ENCODE results near the gene MAP2K4. TPM values are rescaled to one million over a fixed set of nuclear protein-coding genes. Genes with fewer than 3 reads are reported as not detected.

Gene MAP2K4
- total RNA-seq (2016; rRNA removed; fragmentation: Illumina TruSeq; extraction: Trizol) (35.6 and 53.7 TPM in 2 replicates), polyA plus RNA-seq (2011; rRNA removed) (18.0 and 21.5 TPM in 2 replicates), polyA minus RNA-seq (2011; rRNA and poly(A)+ RNA removed; ENCODE audit: low replicate concordance) (12.4 and 19.3 TPM in 2 replicates), Bru-seq, nascent RNA (percentile 92 among the genes with signal in this experiment), BruChase-seq, experiment 1, labeled RNA remaining after a 6-hour chase (percentile 77 among the genes with signal in this experiment), BruChase-seq, experiment 2, labeled RNA remaining after a 2-hour chase (percentile 84 among the genes with signal in this experiment)
- total RNA-seq (2016; cell fraction: cytosol; rRNA removed; fragmentation: Illumina TruSeq; extraction: Trizol; ENCODE audit: low read depth), result 147 and 173 TPM in 2 replicates
- 35.5 and 51.0 TPM in 2 replicates for total RNA-seq (2016; cell fraction: insoluble cytoplasmic fraction; rRNA removed; fragmentation: Illumina TruSeq; extraction: Trizol)
- total RNA-seq (2016; cell fraction: membrane; rRNA removed; fragmentation: Illumina TruSeq; extraction: Trizol), result 57.5 and 61.4 TPM in 2 replicates
- 26.1 and 28.8 TPM in 2 replicates for total RNA-seq (2016; cell fraction: nucleus; rRNA removed; fragmentation: Illumina TruSeq; extraction: Trizol)
- 10.5 and 17.3 TPM in 2 replicates for polyA plus RNA-seq (2011; cell fraction: cytosol; rRNA removed)
- polyA plus RNA-seq (2011; cell fraction: nucleus; rRNA removed), result 7.9 and 9.3 TPM in 2 replicates
- polyA plus RNA-seq (2012), result 20.3 and 22.8 TPM in 2 replicates
- polyA plus RNA-seq (2016; cell fraction: cytosol; fragmentation: Illumina TruSeq; extraction: Trizol; ENCODE audit: low read depth), result 12.0 and 12.2 TPM in 2 replicates
- polyA plus RNA-seq (2016; cell fraction: insoluble cytoplasmic fraction; fragmentation: Illumina TruSeq; extraction: Trizol; ENCODE audit: low read depth), result 43.6 and 47.5 TPM in 2 replicates
- 25.8 and 28.1 TPM in 2 replicates for polyA plus RNA-seq (2016; cell fraction: membrane; fragmentation: Illumina TruSeq; extraction: Trizol; ENCODE audit: low read depth)
- polyA plus RNA-seq (2016; cell fraction: nucleus; fragmentation: Illumina TruSeq; extraction: Trizol; ENCODE audit: insufficient read depth, low read depth), result 23.8 and 24.0 TPM in 2 replicates
- 21.5 and 27.7 TPM in 2 replicates for polyA minus RNA-seq (2011; cell fraction: cytosol; rRNA and poly(A)+ RNA removed)
- 34.8 and 42.8 TPM in 2 replicates for polyA minus RNA-seq (2011; cell fraction: nucleus; rRNA and poly(A)+ RNA removed)
- long read RNA-seq, experiment 1, partial matches to known transcripts, result 0 of 5 reads
- long read RNA-seq, experiment 1, other reads (novel, unspliced or antisense), result 3 of 5 reads
- long read RNA-seq, experiment 2, transcript MAP2K4-201 (11 exons, 3,826 nt), result major isoform, 10 of 45 reads
- long read RNA-seq, experiment 2, partial matches to known transcripts, result 10 of 45 reads
- long read RNA-seq, experiment 2, other reads (novel, unspliced or antisense), result 21 of 45 reads

- peak within 1 kb of the TSS; percentile 85 for H3K27ac ChIP-seq (ENCODE audit: extremely low read length, insufficient read depth, low read length)
- peaks cover 50% of the 10 kb centered on the region for H3K4me1 ChIP-seq (ENCODE audit: insufficient read depth, low read length)
- WGBS (ENCODE audit: low lambda C conversion rate), result 3% methylated on average over 18 of the region's 123 CpGs
- peak within 1 kb of the TSS; percentile 70 for H2AFZ ChIP-seq (ENCODE audit: low read length)
- no TSS peak for BruUV-seq (replicated peaks)
- H4K20me1 ChIP-seq (ENCODE audit: insufficient read depth, low read length), result peaks cover 32% of the 10 kb centered on the region
- intact Hi-C loops (cut with micrococcal nuclease; ENCODE audit: unreplicated experiment) (loop anchor here (10.0 kb wide), 1 partner anchor 64 kb away; no protein-coding TSS in a partner anchor), in situ Hi-C loops (cut with HindIII; ENCODE audit: extremely low pct_ligation_motif_present, low pct_unique_long_range_greater_than_20kb) (no loop called here)
- ChIA-PET POLR2A (interaction anchor here (0.6 to 4.1 kb wide), 5 partner anchors 11 to 35 kb away, joined by 3 to 112 read pairs (median 4); partner anchors contain the start of gene ZNF18), CTCF (ENCODE audit: low intra/inter-chr PET ratio, low total read pairs) (no interaction called here)
- H3K9me3 ChIP-seq (ENCODE audit: low read length), result no peaks in the 10 kb centered on the region
- ATAC-seq (peak; percentile 98), FAIRE-seq (peak; percentile 18), DNase-seq (ENCODE audit: low spot score) (peak; percentile 69)
- H3K36me3 ChIP-seq (replicated peaks in 1 of 2; ENCODE audit: control insufficient read depth in 1 of 2, insufficient read depth in 2 of 2, low read length in 2 of 2), result no peaks in the 10 kb centered on the region
- H3K4me2 ChIP-seq (ENCODE audit: low read depth, low read length), result peak within 1 kb of the TSS; percentile 80
- H3K9ac ChIP-seq (ENCODE audit: insufficient read depth, low read depth, low read length), result peak within 1 kb of the TSS; percentile 96
- H3K27me3 ChIP-seq (ENCODE audit: control insufficient read depth in 1 of 2, insufficient read depth in 2 of 2, low read length in 2 of 2), result peaks cover 2 to 12% of the 10 kb centered on the region in 2 experiments; a peak in 4 of 5 replicates
- peaks cover 46% of the 10 kb centered on the region for H3K79me2 ChIP-seq (ENCODE audit: insufficient read depth, low read length)
- H3K4me3 ChIP-seq (replicated peaks in 1 of 3; ENCODE audit: insufficient read depth in 1 of 3, low read depth in 2 of 3, low read length in 3 of 3), result peak within 1 kb of the TSS; percentile 66 to 84 (median 73)
- TF ChIP-seq NFKB2 (CRISPR knock-in tag; IDR thresholded peaks at IDR 0.05; ENCODE audit: borderline replicate concordance) (no peak), SAP130 (CRISPR knock-in tag; IDR thresholded peaks at IDR 0.05; ENCODE audit: low read depth) (peak; percentile 39), MAZ (IDR thresholded peaks at IDR 0.05; ENCODE audit: borderline replicate concordance, low read depth, low read length) (peak; percentile 74), MAZ (CRISPR knock-in tag; IDR thresholded peaks at IDR 0.05; ENCODE audit: low read depth) (peak; percentile 79), ARID4A (CRISPR knock-in tag; IDR thresholded peaks at IDR 0.05; ENCODE audit: borderline replicate concordance) (peak; percentile 34; the same call in 1 of the 2 replicates), RAD21 (CRISPR knock-in tag; IDR thresholded peaks at IDR 0.05) (peak; percentile 56; the same call in 1 of the 2 replicates), ZNF777 (CRISPR knock-in tag; IDR thresholded peaks at IDR 0.05) (0 out of 2 replicates have a peak, but pooled peaks have one; percentile 29), ZNF160 (CRISPR knock-in tag; IDR thresholded peaks at IDR 0.05) (no peak), ZNF605 (CRISPR knock-in tag; IDR thresholded peaks at IDR 0.05) (no peak), TBP (CRISPR knock-in tag; IDR thresholded peaks at IDR 0.05) (no peak), GABPB1 (CRISPR knock-in tag; IDR thresholded peaks at IDR 0.05) (peak; percentile 11; the same call in 1 of the 2 replicates), DRAP1 (CRISPR knock-in tag; IDR thresholded peaks at IDR 0.05) (peak; percentile 65; the same call in 1 of the 2 replicates), ZNF768 (CRISPR knock-in tag; IDR thresholded peaks at IDR 0.05) (peak; percentile 86)
Measured at GRCh38 chr17:12020642-12021622, at the start of gene MAP2K4. Gene MAP2K4, plus strand, starts transcription at chr17:12020877. Its CDS starts 10 bp downstream, at chr17:12020887.
